Measurements from ENCODE around the gene CARD14.
"Not testable (repeated sequence)": the region's sequence is repeated elsewhere in the genome, so short reads cannot be mapped to it uniquely, and the experiment has no call there.

The CARD14 gene

DNA sequence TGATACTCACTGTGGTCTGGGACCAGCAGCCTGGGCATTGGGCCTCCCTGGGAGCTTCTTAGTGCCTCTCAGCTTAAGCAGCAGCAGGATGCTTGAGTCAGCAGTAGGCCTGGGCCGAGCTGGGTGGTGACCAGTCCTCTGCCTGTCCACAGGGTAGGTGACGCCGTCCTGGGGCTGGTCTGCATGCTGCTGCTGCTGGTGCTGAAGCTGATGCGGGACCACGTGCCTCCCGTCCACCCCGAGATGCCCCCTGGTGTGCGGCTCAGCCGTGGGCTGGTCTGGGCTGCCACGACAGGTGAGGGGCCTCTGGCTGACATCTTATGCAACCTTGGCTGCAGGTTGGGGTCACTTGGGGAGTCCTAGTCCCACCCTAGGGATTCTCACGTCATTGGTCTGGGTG is 57.8 kb downstream of the CARD14 start:
- no peak for DNase-seq

DNA sequence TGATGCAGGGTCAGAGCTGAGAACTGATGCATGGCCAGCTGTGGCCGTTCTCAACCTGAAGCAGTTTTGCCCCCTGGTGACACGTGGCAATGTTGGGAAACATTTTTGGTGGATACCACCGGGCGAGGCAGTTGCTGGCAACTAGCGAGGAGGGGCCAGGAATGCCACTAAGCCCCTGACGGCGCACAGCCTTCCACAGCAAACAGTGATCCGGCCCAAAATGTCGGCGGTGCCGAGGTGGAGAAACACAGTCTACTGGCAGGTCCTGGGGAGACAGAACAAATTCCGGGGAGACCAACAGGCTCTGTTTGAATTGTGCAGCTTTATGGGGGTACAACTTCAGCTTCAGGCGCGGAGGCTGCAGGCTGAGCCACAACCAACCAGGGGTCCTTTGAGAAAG is 58.6 kb downstream of the CARD14 start:
- DNase-seq = no peak

DNA sequence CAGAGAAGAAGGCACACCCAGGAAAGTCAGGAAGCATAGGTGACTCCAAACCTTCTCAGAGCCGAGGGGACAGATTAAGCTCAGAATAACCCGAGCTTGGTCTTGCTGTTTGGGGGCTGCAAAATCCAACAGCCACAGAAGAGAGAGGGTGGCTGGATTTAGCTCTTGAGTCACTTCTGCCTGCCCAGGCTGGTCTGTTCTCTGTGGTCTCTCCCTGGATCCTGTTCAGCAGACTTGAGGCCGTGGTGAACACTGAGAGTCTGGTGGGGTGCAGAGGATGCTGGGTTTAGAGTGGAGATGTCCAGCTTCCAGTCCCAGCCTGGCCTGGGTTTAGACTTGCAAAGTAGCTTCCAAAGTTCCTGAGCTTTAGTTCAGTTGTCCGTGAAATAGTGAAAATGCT is 59.2 kb downstream of the CARD14 start:
- DNase-seq = no peak

DNA sequence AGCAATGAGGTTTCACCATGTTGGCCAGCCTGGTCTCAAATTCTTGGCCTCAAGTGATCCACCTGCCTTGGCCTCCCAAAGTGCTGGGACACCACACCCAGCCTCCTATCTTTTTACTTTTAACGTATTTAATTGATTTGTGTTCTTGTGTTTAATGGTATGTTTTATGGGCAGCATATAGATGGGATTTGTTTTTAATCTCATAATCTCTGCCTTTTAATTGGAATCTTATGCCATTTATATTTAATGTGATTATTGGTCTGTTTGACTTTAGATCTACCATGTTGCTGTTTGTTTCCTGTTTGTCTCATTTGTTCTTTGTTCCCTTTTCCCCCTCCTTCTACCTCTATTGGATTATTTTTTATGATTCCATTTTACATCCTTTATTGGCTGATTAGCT is 62.6 kb downstream of the CARD14 start:
- no peak for DNase-seq

DNA sequence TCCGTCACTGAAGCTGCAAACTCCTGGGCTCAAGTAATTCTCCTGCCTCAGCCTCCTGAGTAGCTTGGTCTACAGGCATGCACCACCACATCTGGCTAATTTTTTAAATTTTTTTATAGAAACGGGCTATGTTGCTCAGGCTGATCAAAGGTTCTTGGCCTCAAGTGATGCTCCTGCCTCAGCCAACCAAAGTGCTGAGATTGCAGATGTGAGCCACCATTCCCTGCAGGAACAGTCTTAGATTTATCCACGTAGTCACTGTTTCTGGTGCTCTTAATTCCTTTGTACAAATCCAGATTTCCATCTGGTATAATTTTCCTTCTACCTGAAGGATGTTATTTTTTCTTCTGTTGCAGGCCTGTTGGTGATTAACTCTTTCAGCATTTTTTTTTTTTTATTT is 63.4 kb downstream of the CARD14 start:
- no peak for DNase-seq

DNA sequence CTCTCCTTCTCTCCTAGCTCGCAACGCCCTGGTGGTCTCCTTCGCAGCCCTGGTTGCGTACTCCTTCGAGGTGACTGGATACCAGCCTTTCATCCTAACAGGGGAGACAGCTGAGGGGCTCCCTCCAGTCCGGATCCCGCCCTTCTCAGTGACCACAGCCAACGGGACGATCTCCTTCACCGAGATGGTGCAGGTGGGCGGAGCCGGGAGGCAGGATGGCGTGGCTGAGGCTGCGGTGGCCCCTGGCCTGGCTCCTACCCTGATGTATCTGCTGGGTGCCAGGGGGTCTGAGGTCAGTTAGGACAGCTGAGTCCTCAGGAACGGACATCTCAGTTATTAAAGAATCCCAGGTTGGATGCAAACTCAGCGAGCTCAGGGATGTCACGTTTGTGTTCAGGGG is 67.1 kb downstream of the CARD14 start:
- no peak for DNase-seq

GRCh38 chr17:80237386-80237785 is 67.6 kb downstream of the CARD14 start:
- DNase-seq = no peak

GRCh38 chr17:80242505-80242904 is 72.7 kb downstream of the CARD14 start:
- no peak for DNase-seq

DNA sequence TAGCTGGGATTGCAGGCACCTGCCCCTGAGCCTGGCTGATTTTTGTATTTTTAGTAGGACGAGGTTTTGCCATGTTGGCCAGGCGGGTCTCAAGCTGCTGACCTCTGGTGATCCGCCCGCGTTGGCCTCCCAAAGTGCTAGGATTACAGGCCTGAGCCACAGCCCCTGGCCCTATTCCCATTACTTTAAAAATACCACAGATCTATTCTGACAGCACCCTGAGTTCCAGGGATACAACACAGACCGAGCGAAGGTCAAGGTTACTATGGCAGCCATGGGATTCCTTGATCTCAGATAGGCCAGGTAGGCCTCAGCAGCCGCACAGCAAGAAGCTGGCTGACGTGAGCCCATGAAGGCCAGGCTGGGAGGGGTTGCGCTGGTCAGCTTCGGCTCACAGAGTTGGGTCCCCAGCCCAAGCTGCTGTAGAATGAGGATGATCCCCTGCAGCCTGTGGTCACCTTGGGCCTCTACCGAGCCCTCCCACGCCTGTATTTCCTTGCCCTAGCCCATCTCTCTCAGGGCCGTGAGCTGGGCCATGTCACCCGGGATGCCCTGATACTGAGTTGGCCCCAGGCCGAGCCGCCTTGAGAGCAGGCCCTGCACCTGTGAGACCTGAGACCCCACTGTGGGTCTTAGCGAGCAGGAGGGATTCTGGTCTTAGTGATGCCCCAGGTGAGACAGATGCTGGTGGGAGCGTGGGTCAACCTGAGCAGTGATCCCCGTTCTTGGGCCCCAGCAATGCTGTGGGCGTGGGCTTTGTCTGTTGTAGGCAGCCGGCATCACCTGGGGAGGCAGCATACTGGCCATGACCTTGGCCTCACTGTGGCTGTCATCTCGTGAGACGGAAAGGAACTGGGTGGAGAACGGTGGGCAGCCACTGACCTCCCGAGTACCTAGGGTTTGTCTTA is 74.0 kb downstream of the CARD14 start:
- no peak for DNase-seq

- not testable (repeated sequence) for DNase-seq
Observed at GRCh38 chr17:80244448-80244847, 74.6 kb downstream of the CARD14 start.

DNA sequence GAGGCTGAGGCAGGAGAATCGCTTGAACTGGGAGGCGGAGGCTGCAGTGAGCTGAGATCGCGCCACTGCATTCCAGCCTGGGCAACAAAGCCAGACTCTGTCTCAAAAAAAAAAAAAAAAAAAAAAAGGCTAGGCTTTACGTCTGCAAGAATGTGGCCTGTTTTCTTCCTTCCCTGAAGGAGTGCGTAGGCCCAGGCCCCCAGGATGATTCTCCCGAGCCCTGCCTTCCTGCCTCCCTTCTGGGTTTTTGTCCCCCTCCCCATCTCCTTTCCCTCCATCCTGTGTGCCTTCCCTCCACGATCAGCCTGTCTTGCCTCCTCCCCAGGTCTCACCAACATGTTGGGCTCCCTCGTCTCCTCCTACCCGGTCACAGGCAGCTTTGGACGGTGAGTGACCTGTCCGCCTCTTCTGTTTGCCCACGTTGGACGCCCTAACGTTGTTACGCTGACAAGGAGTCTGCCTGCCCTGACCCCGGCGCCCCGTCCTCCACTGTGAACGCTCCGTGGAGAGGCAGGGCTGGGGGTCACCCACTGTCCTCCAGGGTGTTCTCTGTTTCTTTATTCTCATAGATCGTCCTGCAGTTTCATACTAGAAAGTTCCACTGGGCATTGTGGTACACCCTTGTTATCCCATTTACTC is 75.2 kb downstream of the CARD14 start:
- no peak for DNase-seq

DNA sequence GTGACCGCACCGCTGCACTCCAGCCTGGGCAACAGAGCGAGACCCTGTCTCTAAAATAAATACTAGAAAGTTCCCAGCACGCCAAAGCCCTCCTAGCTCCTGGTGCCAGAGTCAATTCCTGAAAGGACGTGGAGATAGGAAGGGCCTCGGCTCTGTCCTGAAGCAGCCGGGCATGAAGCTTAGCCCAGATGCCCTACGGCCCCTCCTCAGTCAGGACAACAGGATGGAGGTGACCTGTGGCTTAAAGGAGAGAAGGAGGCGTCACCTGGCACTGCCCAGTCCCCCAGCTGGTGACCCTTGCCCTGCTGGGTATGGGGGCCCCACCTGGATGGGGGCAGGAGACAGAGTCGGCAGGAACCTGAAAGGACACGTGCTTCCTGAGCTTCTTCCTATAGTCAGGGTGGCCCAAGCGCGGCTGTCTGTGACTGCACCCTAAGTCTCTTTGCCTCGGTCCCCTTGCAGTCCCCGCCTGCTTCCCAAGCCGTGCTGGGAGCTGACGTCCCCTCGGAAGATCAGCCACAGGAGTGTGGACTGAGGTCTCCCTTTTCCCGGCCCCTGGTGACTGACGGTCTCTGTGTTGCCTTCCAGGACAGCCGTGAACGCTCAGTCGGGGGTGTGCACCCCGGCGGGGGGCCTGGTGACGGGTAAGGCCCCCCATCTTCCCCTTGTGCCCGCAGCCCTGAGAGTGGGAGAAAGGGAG is 75.9 kb downstream of the CARD14 start:
- DNase-seq = no peak

DNA sequence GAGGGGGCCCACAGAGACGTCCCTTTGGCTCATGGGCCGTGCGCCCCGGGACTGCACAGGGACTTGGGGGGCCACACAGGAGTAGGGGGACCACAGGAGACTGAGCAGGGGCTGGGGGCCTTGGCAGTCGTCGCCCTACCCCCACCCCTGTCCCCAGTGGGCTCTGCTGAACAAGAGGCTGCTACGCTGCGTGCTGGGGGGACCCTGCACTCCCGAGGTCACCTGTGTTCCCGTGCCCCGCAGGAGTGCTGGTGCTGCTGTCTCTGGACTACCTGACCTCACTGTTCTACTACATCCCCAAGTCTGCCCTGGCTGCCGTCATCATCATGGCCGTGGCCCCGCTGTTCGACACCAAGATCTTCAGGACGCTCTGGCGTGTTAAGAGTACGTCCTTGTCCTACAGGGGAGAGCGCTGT is 76.4 kb downstream of the CARD14 start:
- DNase-seq = no peak

DNA sequence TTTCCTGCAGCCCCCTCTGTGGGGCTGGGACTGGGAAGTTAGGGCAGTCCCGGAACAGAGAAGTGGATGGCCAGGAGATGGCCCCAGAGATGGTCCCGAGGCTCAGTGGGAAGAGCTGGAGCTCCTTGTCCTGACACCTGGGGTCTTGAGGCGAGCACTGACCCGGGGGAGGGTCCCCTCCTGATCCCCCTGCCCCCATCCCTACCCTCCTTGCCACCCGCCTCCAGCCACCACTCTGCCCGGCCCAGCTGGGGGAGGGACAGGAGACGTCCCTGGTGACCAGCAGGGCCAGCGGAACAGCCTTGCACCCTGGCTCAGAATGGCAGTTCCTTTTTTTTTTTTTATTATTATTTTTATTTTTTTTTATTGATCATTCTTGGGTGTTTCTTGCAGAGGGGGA is 76.9 kb downstream of the CARD14 start:
- DNase-seq = no peak

DNA sequence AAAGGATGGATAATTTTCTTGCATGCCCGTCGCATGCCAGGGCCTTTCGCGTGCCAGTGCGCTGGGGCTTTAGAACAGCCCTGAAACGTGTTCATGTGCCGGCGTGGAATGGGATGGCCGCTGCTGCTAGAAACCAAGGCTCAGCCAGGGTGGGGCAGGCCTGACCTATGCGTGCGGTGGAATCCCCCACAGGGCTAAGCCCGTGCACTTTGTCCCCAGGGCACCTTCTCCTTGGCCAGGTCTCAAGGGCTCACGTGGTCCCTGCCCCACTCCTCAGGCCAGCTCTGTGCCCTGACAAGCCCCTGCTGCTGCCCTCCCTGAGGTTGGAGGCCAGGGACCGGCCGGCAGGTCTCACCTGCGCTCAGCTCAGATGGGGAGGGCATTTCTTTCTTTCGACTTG is 77.7 kb downstream of the CARD14 start:
- DNase-seq = no peak

GRCh38 chr17:80248001-80248893 is 78.4 kb downstream of the CARD14 start:
- no peak for DNase-seq

- no peak for DNase-seq
Observed at GRCh38 chr17:80248894-80249710, 79.3 kb downstream of the CARD14 start.

- DNase-seq = no peak
Observed at GRCh38 chr17:80251966-80252365, 82.1 kb downstream of the CARD14 start.

- no peak for DNase-seq
Observed at GRCh38 chr17:80252871-80253270, 83.0 kb downstream of the CARD14 start.

GRCh38 chr17:80253631-80254395 is 84.0 kb downstream of the CARD14 start:
- no peak for DNase-seq

Data from femur (tissue), 1 donor.